Amniotic epithelial cell (primary cell): ENCODE results near the gene NMT2.
"Not testable (repeated sequence)": the region's sequence is repeated elsewhere in the genome, so short reads cannot be mapped to it uniquely, and the experiment has no call there.

Experiments used
- DNase-seq: peaks from one replicate; pipeline ENCODE4 v3.0.0-alpha.2; 2010; ENCODE audit warnings: low read depth

Gene NMT2

DNA sequence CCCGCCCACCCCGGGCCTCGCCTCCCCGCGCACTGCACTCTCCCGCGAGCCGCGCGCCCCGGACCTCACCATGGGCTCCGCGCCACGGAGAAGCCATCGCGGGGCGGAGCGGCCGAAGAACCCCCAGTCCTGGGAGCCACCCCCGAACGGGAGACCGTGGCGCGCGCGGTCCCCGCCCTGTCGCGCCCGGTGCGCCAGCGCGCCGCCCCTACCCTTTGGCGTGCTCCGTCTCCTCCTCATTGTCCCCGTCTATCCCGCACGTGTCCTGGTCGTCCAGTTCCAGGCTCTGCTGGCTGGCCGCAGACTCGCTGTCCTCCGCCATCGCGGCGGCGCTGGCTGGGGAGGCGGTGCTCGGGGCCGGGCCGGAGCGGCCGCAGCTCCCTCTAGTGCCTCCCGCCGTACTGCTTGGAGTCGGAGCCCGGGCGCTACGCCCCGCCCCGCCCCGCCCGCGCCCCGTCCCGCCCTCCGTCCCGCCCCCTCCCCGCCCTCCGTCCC lies at the start of gene NMT2:
TSS of gene NMT2 (minus strand) at position 403 of the 495 bp plus-strand sequence. CDS start at position 322, 81 bp downstream.
- no peak for DNase-seq

DNA sequence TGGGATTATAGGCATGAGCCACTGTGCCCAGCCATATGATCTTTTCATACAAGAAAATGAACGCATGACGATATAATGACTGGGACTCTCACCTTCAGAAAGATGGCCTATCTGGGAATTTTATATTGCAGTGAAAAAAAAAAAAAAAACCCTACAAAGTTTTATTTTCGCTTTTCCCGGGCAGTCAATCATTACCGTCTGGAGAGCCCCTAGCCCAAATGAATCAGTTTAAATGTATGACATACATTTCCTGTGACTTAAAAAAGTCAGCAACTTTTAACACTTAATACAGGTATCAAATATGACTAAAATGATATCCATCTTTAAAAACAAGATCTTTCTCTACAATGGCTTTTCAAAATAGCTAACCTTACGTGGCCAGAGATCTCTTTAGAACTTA lies 48.2 kb upstream of the NMT2 start:
- no peak for DNase-seq

GRCh38 chr10:15214237-15214636 lies 45.7 kb upstream of the NMT2 start:
- DNase-seq, result no peak

DNA sequence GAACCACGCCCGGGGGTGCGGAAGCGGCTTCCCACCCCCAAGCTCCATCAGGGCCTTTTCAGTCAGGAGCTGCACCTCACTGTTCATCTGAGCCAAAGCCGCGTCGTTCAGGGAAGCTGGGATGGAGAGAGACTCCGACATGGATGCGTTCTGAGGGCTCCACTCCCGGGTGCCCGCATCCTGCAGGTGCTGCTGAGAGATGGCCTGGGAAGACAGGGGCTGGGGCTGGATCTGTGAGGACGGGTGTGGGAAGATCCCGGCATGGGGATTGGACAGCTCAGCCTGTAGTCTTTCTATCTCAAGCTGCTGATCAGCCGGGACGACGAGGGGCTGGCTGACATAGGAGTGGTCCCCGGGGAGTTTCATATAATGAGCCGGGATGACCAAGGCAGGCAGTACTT lies 45.0 kb upstream of the NMT2 start:
- no peak for DNase-seq

DNA sequence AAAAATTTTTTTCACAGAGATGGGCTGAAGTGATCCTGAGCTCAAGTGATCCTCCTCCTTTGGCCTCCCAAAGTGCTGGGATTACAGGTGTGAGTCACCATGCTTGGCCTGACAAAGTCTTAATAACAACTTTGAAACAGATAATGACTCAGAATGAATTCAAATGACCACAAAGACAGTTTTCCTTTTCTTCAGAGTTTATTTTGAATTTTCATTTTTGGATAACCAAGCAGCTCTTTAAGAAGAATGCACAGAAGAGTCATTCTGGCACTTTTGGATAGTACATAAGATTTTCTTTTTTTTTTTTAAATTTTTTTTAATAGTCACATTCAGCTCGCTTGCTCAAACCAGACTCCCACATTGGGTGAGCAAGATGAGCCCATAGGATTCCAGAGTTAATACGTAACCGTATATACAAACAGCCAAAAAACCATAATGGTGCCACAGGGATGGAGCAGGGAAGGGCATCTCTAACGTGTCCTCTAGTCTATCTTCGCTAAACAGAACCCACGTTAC lies 43.0 kb upstream of the NMT2 start:
- peak; percentile 74 for DNase-seq

DNA sequence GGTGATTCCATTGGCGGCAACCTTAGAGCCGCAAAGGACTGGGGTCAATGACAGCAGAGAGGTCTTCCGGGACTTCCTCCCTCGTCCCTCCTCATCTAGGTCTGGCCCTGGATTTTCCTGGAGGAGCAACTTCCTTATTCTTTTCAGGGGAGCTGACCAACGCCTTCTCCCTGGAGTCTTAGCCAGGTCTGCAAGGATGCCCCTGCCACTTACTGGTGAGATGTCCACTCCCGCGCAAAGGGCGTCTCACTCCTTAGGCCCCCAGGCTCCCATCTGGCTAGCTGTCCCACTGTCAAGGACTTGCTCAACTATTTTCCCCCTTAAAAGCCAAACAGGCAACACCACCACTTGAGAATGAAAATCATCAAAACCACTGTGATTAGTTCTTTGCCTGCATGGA lies 42.0 kb upstream of the NMT2 start:
- no peak for DNase-seq

DNA sequence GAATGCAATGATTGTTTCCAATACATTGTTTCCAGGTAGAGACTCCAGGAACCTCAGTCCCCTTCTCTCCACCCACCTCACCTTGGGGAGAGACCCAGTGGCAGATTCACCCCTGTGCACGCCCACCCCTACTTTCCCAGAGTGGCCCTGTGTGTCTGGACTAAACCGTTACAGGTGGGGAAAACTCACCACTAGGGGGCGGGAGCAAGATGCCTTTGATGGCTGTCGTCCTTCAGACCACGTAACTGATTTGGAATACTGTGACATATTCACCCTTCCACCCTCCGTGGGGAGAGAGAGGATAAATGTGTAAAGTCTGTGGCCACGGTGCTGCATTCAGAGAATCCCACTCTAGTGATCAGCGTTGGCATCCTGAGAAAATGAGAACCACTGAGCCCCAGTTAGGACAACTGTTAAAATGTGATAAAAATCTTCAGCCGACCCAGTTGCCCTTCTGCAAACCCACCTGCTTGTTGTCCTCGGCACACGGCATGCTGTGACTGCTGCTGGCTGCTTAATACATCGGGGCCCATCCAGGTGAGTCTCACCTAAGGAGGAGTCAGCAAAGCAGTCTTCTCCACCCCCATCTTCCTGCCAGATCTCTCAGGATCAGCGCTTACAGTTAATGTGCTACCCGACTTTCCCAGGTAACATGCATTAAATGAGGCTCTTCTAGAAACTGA lies 41.5 kb upstream of the NMT2 start:
- peak; percentile 64 for DNase-seq

GRCh38 chr10:15208221-15208620 lies 39.7 kb upstream of the NMT2 start:
- no peak for DNase-seq

DNA sequence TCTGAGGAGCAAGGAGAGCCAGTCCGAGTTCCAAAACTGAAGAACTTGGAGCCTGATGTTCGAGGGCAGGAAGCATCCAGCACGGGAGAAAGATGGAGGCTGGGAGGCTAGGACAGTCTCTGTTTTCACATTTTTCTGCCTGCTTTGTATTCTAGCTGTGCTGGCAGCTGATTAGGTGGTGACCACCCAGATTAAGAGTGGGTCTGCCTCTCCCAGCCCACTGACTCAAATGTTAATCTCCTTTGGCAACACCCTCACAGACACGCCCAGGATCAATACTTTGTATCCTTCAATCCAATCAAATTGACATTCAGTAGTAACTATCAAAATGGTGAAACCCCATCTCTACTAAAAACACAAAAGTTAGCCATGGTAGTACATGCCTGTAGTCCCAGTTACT lies 38.9 kb upstream of the NMT2 start:
- DNase-seq, result not testable (repeated sequence)

DNA sequence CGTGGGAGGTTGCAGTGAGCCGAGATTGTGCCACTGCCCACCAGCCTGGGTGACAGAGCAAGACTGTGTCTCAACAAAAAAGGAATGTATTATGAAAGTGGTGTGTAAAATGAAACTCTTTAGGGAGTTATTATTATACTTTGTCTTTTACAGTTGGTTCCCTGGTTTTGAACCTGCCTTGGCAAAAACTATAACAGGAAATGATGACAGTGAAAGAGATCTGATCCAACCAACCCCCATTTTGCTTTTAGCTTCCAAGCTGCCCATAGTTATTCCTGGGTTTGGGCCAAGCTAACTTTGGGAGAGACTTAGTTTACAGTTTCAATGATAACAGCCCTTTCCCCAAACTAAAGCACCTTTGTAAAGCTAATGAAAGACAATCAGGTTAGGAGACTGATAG lies 34.1 kb upstream of the NMT2 start:
- no peak for DNase-seq

- not testable (repeated sequence) for DNase-seq
Measured at GRCh38 chr10:15202301-15202621, 33.8 kb upstream of the NMT2 start.

DNA sequence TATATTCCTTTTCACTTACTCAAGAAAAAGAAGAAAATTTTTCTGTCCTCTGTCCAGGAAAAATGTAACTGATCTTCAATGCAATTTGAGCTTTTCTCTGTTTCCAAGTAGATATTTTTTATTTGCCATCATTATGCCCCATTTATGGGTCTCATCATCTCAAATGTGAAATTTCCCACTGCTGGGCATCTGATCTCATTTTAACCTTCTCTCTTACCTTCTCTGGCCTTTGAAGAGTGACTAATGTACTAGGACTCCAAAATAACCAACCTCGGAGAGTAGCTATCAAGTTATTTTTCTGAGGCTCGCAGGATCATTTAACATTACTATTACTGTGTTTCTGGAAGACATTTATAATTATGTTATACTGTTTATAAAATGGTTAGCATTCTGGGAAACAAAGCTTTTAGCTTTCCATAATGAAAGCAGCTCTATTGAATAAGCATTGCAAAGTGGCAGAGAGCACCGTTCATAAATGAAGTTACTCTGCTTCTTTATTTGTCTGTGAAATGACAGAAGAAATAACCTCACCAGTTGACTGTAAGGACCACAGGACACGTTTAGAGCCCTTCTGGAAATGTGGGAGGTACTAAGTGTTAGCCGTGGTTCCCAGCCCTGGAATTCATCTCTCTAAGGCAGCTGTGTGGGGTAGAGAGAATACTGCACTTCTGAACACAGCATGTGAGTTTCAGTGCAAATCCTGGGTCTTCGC lies 33.3 kb upstream of the NMT2 start:
- DNase-seq, result peak; percentile 61

GRCh38 chr10:15200626-15201025 lies 32.1 kb upstream of the NMT2 start:
- DNase-seq, result peak; percentile 90

- no peak for DNase-seq
Measured at GRCh38 chr10:15197911-15198310, 29.4 kb upstream of the NMT2 start.

DNA sequence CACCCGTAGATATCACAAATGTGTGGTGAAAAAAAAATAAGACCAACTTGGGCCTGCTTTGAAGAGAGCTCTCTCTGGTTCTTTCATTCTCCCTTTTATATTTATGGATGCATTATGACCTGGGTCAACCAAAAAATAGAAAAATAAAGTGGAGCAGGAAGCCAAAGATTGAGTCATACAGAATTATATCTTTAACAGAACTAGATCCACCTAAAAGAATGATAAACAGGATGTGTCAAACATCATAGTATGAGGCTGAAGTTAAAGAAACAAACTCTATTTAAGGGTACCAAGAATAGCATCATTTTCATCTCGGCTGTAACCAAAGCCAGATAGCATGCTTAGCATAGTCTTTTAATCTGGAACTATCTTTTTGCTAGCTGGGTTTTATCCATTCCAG lies 28.8 kb upstream of the NMT2 start:
- peak; percentile 36 for DNase-seq

DNA sequence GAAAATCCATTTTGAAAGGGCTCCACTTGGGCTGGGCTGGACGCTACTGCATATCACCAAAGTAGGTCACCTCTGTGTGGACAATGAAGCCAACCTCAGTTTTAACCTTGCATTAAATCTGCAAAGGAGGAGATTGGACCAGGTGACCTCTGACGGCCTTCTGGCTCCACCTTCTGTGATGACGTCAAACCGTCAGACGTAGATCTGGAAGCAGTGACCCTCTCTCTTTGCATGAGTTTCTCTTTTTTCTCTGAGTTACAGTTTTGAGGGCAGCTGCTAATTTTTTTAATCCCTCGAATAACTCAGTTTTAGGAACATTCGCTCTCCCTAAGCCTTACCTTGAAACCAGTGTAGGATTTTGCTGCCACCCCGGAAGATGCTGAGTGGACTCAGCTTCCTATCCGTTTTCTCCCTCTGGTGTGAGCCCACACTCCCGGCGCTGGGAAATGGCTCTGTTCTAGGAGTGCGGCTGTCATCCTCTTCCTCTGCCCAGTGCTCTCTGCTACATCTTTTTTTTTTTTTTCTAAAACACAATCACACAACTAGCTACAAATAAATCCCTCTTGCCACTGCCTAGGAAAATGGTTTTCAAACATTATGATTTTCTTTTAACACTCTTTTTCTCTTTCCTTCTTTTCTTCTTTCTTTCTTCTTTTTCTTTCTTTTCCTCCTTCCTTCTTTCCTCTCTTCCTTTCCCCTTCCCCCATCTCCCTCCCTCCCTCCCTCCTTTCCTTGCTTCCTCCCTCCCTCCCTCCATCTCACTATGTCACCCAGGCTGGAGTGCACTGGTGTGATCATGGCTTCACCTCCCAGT lies 27.7 kb upstream of the NMT2 start:
- DNase-seq, result no peak

- no peak for DNase-seq
Measured at GRCh38 chr10:15189133-15189885, 20.8 kb upstream of the NMT2 start.

DNA sequence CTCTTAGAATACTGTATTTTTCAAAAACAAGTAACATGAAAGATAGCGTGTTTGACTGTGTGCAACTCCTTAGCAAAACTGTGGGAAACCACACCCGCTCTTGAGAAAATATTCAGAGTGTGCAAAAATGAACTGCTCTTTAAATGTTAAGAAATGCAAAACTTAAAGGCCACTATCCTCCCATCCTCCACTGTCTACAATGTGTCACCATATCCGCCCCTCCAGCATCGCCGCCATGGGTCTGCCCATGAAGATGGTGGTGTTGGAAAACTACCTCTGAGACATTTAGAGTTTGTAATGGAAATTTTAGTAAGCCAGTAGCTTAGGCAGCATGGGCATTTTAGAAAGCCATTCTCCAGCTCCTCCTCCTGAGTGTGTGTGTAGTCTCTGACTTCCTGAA lies 20.1 kb upstream of the NMT2 start:
- DNase-seq, result no peak

- no peak for DNase-seq
Measured at GRCh38 chr10:15183689-15184481, 15.4 kb upstream of the NMT2 start.

DNA sequence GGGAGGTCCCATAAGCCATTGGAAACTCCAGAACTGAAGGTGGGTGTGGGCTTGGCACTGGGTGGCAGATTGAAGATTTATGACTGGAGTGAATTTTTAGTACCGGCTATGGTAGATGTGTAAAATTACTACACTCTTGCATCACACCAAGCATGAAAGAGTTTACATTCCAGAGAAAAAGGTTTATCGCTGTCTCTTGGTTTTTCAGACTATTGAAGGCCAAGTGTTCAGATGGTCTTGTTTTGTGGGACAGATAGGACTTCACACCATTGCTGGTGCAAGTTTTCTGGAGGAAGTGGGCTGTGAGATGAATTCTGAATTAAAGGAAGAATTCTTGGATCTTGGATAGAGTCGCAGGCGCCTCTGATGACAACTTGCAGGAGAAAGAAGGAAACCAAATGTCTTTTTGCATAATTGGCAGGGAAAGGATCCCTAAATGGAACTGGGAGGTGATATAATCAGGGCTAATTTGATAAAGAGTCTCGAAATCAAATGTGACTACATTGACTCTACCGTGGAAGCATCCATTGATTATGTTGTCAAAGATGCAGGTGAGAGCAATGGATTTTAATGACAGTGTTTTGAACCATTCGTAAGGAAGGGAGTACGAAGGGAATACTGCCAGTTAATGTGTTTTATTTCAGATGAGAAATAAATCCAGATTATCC lies 14.2 kb upstream of the NMT2 start:
- peak; percentile 80 for DNase-seq
